ENCODE data around the gene BMP6.

DNA sequence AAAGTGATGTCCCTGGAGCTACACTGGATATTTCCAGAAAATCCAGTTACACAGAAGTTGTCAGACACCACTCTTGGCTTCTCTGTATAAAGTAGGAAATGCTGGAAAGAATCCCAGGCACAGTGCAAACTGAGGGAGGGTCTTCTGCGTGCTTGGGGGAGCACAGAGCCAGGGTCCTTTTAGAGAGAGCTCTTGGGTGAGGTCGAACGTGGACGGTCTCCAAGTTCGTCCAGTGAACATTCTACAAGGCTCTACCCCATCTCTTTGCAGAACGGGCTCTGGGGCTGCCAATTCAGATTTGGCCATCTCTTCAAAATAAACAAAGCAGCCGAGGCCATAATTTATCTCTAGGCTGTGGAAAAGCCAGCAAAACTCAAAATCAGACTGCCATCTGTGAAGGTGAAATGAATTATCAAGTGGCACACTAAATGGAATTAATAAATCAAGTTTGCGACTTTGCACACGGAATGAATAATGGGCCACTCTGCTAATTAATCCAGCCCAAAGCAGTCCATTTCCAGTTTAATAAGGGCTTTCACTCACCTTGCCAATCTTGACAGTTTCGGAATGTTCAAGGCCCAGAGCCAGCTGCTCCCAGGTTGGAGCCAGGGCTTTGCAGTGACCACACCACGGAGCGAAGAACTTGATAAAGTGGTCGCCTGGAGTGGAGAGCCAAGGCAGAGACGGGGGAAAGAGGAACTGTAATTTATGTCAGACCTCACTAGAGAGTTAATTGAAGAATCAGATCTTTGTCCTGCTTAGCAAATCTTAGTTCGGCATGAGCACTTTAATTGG is 165.4 kb downstream of the BMP6 start:
- no peak for TF ChIP-seq JUND (IDR thresholded peaks at IDR 0.05; ENCODE audit: low read length)
- TF ChIP-seq SP2 (IDR thresholded peaks at IDR 0.05; ENCODE audit: low read length), result no peak
- no peak for TF ChIP-seq EP300 (IDR thresholded peaks at IDR 0.05; ENCODE audit: borderline replicate concordance in 1 of 2, low read depth in 2 of 2, low read length in 2 of 2)
- TF ChIP-seq SP1 (IDR thresholded peaks at IDR 0.05; ENCODE audit: low read depth, low read length), result no peak

Measured in H1 (cell line).